Measurements from ENCODE around the gene NARF. TPM values are rescaled to one million over a fixed set of nuclear protein-coding genes. Genes with fewer than 3 reads are reported as not detected.

NARF gene
- 17.7 and 38.7 TPM in 2 replicates for total RNA-seq

DNA sequence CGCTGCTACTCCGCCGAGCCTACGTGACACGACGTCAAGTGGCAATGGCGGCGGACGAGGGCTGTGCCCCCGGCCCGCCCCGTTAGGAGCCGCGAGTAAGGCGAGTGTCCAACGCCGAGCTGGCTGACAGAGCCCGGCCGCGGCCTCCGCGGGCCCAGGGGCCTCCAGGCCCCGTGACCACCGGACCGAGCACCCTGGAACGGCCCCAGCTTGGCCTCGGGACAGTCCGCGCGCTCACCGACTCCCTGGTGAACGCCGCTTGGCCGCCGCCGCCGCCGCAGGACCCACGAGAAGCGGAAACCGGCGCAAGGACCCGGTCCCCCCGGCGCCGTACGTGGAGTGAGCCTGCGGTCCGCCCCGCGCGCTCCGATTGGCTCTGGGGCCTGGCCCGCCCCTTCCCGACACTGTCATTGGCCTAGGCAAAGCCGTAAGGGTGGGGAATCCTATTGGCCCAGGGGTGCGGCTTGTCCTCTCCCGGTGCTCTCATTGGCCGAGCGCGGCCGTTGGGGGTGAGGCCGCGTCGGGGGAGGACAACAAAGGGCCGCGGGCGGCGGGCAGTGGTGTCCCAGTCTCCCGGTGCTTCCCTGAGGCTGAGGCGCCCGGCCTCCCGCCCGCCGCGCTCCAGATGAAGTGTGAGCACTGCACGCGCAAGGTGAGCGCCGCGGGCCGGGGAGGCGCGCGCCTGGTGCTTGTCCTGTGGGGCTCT lies at the start of gene NARF:
Gene NARF (plus strand): TSS at position 563 of the 706 bp plus-strand sequence. CDS start 63 bp downstream, at position 626.

DNA sequence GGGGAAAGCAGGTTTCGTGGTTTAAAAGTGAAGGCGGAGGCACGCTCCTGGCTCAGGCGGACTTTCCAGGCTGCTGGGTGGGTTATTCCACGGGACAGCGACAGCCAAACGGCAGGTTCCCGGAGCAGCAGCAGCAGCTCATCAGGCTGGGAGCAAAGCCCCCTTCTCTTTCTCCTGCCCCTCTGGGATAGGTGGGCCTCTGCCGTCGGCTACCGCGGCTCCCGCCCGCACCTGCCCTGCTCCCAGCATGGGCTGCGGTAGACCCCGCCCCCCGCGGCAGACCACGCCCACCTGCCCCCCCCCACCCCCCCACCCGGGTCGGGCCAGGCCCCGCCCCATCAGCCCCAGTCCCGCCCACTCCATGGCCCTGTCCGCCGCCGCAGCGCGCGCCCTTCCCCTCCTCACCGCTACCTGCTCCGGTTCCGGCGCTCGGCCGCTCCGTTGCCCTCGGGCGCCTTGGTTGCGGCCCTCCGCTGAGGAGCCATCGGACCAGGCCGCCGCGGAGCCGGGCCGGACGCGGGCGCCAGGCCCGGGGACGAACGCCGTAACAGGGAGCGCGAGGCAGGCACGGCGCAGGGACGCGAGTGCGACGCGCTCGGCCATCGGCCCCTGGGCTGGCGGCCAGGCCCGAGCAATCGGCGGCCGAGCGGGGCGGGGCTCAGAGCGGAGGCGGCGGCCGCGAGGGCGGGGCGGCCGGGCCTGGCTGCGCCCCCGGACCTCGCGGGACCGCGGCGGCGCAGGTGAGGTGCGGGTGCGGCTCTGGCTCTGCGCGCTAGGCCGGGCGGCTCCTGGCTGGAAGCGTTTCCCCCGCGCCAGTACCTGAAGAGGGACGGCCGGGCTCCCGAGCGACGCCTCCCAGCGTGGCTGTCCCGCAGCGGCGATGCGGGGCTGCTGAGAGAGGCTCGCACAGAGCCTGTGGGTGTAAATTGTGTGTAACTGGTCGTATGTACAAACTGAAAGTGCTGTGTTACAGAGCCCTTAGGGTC lies 40.2 kb upstream of the NARF start, which contains the start of the genes HEXD and OGFOD3:
Gene HEXD (plus strand): TSS at position 347 of the 986 bp plus-strand sequence. CDS start 1,453 bp downstream, outside the sequence.
Gene OGFOD3 (minus strand): TSS at position 586 of the 986 bp plus-strand sequence. CDS start 101 bp downstream, at position 485.

DNA sequence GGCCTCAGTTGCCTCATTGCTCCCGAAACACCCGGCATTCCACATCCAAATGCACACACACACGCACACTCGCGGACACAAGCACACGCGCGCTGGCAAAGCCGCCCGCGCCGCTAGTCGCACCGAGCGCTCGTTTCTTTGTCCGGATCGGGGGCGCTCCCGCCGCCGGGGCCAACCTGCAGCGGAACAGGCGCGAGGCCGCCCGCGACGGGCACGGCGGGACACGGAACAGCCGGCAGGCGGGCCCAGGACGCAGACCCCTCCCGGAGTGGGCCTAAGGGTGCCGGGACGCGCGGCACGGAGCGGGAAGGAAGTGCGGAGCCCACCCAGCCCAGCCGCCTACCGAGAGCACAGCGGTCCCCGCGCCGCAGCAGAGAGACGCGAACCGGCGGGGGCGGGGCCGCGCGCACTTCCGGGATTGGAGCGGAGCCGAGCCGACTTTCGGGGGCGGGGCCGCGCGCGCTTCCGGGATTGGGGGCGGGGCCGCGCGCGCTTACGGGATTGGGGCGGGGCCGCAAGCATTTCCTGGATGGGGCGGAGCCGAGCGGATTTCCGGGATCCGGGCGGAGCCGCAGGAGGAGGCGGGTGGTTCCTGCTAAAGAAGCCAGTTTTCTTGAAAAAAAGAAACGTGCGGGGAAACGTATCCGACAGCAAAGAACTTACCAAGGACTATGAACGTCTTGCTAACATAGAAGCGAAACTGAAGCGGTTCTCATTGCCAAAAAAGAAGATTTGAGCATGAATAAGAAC lies 8.0 kb upstream of the NARF start, which contains the start of gene CYBC1:
Gene CYBC1 (minus strand): TSS at position 396 of the 750 bp plus-strand sequence. CDS start 1,498 bp downstream, outside the sequence.

DNA sequence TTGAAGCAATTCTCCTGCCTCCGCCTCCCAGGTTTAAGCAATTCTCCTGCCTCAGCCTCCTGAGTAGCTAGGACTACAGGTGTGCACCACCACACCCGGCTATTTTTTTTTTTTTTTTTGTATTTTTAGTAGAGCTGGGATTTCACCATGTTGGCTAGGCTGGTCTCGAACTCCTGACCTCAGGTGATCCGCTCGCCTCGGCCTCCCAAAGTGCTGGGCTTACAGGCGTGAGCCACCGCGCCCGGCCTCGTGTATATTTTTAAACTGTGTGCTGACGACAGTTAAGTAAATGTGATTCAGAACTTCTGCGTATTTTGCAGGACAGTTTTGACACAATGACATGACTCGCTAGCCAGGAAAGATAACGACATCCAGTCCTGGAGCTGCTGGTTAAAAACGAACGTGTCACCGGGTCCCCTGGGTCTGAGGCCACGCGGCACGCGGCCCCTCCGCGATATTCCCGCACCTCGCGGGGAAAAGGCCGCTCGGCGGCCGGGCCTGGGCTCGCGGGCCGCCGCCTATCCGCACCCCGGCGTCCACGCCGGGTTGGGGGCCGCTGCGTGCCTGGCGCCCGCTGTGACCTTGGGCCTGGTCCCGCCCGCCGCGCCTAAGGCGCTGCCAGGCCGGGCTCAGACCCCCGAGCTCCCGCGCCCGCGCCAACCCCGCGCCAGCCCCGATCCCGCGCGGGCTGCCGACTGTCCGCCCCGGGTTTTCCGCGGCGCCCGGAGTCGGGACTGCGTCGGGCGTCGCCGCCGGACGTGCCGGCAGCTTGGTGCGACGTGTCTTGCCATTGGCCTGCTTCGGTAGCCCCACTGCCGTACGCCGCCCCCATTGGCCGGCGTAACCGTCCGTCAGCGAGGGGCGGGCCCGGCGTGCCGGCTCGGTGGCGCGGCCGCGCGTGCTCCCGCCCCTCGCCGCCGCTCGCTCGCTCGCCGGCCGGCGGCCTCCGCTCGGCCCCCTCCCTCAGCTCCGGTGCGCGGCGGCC lies 60.6 kb downstream of the NARF start, which contains the start of gene FOXK2:
Gene FOXK2 (plus strand): TSS at position 907 of the 985 bp plus-strand sequence. CDS start 157 bp downstream, outside the sequence.

Other genes with a start within 250 kb of the NARF start
- gene CCDC57, start 245.9 kb upstream of the NARF start, total RNA-seq: 11.8 and 12.5 TPM in 2 replicates
- gene SLC16A3, start 229.7 kb upstream of the NARF start, total RNA-seq: 54.5 and 74.1 TPM in 2 replicates
- 46.2 and 64.2 TPM in 2 replicates for gene CSNK1D, start 185.0 kb upstream of the NARF start, total RNA-seq
- 0.43 TPM in 1 of 2 replicates, not detected in the other for gene CD7, start 141.1 kb upstream of the NARF start, total RNA-seq
- gene SECTM1, start 125.0 kb upstream of the NARF start, total RNA-seq: 20.2 and 38.8 TPM in 2 replicates
- under 0.01 TPM in 1 of 2 replicates, not detected in the other for gene TEX19, start 99.5 kb upstream of the NARF start, total RNA-seq
- gene UTS2R, start 87.0 kb upstream of the NARF start, total RNA-seq: not detected in 2 replicates
- 12.8 and 14.0 TPM in 2 replicates for gene HEXD, start 40.4 kb upstream of the NARF start, total RNA-seq
- 22.5 and 48.0 TPM in 2 replicates for gene OGFOD3, start 40.2 kb upstream of the NARF start, total RNA-seq
- gene CYBC1, start 8.0 kb upstream of the NARF start, total RNA-seq: 49.2 and 65.9 TPM in 2 replicates
- gene FOXK2, start 61.0 kb downstream of the NARF start, total RNA-seq: 19.5 and 19.7 TPM in 2 replicates
- 40.9 and 44.3 TPM in 2 replicates for gene WDR45B, start 189.7 kb downstream of the NARF start, total RNA-seq
- 6.8 and 18.9 TPM in 2 replicates for gene RAB40B, start 240.0 kb downstream of the NARF start, total RNA-seq